ENCODE data around the gene TPTE.
"Not testable (repeated sequence)": the region's sequence is repeated elsewhere in the genome, so short reads cannot be mapped to it uniquely, and the experiment has no call there.

DNA sequence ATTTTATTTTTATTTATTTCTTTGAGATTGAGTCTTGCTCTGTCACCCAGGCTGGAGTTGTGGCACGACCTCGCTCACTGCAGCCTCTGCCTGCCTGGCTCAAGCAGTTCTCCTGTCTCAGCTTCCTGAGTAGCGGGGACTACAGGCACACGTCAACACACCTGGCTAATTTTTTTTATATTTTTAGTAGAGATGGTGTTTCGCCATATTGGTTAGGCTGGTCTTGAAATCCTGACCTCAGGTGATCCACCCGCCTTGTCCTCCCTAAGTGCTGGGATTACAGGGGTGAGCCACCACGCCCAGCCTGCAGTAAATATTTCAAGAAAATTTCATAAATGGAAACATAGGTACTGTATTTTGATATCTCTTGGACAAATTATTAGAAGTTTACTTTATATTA, 43.6 kb upstream of the TPTE start:
- TF ChIP-seq CTCF (IDR thresholded peaks at IDR 0.05; ENCODE audit: low read depth, low read length); EZH2phosphoT487 (IDR thresholded peaks at IDR 0.05; ENCODE audit: low read depth): not testable (repeated sequence)
